ENCODE measurements around the gene LGSN.
"Not testable (repeated sequence)": the region's sequence is repeated elsewhere in the genome, so short reads cannot be mapped to it uniquely, and the experiment has no call there.

The LGSN gene

DNA sequence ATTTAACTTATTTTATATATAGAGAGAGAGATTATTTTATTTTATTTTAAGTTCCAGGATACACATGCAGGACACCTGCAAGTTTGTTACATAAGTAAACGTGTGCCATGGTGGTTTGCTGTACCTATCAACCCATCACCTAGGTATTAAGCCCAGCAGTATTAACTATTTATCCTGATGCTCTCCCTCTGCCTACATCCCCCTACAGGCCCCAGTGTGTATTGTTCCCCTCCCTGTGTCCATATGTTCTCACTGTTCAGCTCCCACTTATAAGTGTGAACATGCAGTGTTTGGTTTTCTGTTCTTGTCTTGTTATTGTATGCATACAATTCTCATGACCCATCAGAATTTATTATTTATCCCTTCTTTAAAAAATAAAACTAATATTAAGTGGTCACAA is 73.9 kb downstream of the LGSN start:
- H4K20me1 ChIP-seq (ENCODE audit: insufficient read depth, low read length): no peaks in the 10 kb centered on the region
- H3K27ac ChIP-seq (ENCODE audit: low read length): no peak overlapping the region
- H2AFZ ChIP-seq (ENCODE audit: low read depth, low read length): no peak overlapping the region
- no peaks in the 10 kb centered on the region for H3K36me3 ChIP-seq (ENCODE audit: insufficient read depth, low read length)
- TF ChIP-seq EZH2 (IDR thresholded peaks at IDR 0.05; ENCODE audit: borderline replicate concordance, low read depth, low read length, severe bottlenecking): no peak
- TF ChIP-seq, protein P1, sequence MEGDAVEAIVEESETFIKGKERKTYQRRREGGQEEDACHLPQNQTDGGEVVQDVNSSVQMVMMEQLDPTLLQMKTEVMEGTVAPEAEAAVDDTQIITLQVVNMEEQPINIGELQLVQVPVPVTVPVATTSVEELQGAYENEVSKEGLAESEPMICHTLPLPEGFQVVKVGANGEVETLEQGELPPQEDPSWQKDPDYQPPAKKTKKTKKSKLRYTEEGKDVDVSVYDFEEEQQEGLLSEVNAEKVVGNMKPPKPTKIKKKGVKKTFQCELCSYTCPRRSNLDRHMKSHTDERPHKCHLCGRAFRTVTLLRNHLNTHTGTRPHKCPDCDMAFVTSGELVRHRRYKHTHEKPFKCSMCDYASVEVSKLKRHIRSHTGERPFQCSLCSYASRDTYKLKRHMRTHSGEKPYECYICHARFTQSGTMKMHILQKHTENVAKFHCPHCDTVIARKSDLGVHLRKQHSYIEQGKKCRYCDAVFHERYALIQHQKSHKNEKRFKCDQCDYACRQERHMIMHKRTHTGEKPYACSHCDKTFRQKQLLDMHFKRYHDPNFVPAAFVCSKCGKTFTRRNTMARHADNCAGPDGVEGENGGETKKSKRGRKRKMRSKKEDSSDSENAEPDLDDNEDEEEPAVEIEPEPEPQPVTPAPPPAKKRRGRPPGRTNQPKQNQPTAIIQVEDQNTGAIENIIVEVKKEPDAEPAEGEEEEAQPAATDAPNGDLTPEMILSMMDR (IDR thresholded peaks at IDR 0.05; ENCODE audit: borderline replicate concordance, extremely low read depth, low read length, poor library complexity, severe bottlenecking): peak; percentile 9
- H3K4me3 ChIP-seq (ENCODE audit: low read depth in 1 of 2, low read length in 2 of 2): no peak overlapping the region
- no peaks in the 10 kb centered on the region for H3K27me3 ChIP-seq (ENCODE audit: insufficient read depth, low read length, poor library complexity)
- ATAC-seq (ENCODE audit: insufficient read depth, low read depth) (no peak), DNase-seq (no peak)
- H3K9me3 ChIP-seq (ENCODE audit: insufficient read depth, low read length, severe bottlenecking): no peaks in the 10 kb centered on the region
- no peak overlapping the region for H3K4me2 ChIP-seq (ENCODE audit: insufficient read depth, low read length)
- H3K4me1 ChIP-seq (ENCODE audit: insufficient read depth, low read length): no peaks in the 10 kb centered on the region
- no peak overlapping the region for H3K9ac ChIP-seq (ENCODE audit: low read depth, low read length)
- no peaks in the 10 kb centered on the region for H3K79me2 ChIP-seq (ENCODE audit: insufficient read depth, low read length)

DNA sequence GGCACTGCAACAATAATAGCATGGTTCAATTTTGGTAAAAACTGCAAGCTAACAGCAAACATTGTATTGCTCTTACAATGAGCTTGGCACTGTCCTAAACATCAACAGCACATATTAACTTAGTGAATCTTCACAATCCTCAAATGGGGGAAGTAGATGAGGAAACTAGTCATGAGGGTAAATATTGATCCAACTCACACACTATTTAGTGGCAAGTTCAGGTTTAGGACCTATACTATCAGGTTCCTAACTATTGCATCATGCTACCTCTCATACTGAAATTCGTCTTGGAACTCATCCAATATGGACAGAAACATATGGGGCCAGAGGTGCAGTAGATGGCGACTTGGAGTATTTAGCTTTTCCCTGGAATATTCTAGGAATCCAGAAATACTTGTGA is 74.4 kb downstream of the LGSN start:
- Histone ChIP-seq H3K27ac (ENCODE audit: low read length) (no peak overlapping the region), H3K4me1 (ENCODE audit: insufficient read depth, low read length) (no peaks in the 10 kb centered on the region), H4K20me1 (ENCODE audit: insufficient read depth, low read length) (no peaks in the 10 kb centered on the region), H3K27me3 (ENCODE audit: insufficient read depth, low read length, poor library complexity) (no peaks in the 10 kb centered on the region), H3K36me3 (ENCODE audit: insufficient read depth, low read length) (no peaks in the 10 kb centered on the region), H3K4me2 (ENCODE audit: insufficient read depth, low read length) (no peak overlapping the region), H3K79me2 (ENCODE audit: insufficient read depth, low read length) (no peaks in the 10 kb centered on the region), H3K9me3 (ENCODE audit: insufficient read depth, low read length, severe bottlenecking) (no peaks in the 10 kb centered on the region), H2AFZ (ENCODE audit: low read depth, low read length) (no peak overlapping the region), H3K4me3 (ENCODE audit: low read depth in 1 of 2, low read length in 2 of 2) (no peak overlapping the region), H3K9ac (ENCODE audit: low read depth, low read length) (no peak overlapping the region)
- TF ChIP-seq, protein P1 (IDR thresholded peaks at IDR 0.05; ENCODE audit: borderline replicate concordance, extremely low read depth, low read length, poor library complexity, severe bottlenecking): no peak
- TF ChIP-seq EZH2 (IDR thresholded peaks at IDR 0.05; ENCODE audit: borderline replicate concordance, low read depth, low read length, severe bottlenecking): no peak
- ATAC-seq (ENCODE audit: insufficient read depth, low read depth): no peak
- no peak for DNase-seq

DNA sequence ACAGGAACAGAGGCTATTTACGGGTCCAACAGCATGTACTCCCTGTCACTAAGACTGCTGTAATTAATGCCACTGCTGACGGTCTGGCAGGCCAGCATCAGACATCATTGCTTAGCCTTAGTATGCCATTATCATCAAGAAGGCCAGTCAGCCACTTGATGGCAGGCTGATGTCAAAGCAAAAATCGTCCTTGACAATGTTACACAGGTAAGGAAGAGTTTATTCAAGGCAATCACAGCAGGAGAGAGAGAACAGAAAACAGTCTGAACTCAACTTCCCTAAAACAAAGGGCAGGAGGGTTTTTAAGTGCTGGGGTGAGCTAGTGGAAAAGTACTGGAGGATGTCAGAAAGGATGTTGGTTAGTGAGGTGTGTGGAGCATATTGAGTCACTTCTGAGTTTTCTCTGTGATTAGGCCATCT is 83.4 kb downstream of the LGSN start:
- no peak for TF ChIP-seq EZH2 (IDR thresholded peaks at IDR 0.05; ENCODE audit: borderline replicate concordance, low read depth, low read length, severe bottlenecking)
- TF ChIP-seq, protein P1 (IDR thresholded peaks at IDR 0.05; ENCODE audit: borderline replicate concordance, extremely low read depth, low read length, poor library complexity, severe bottlenecking): no peak
- Histone ChIP-seq H3K27me3 (ENCODE audit: insufficient read depth, low read length, poor library complexity) (no peaks in the 10 kb centered on the region), H3K27ac (ENCODE audit: low read length) (no peak overlapping the region), H3K4me3 (ENCODE audit: low read depth in 1 of 2, low read length in 2 of 2) (no peak overlapping the region), H3K79me2 (ENCODE audit: insufficient read depth, low read length) (no peaks in the 10 kb centered on the region), H3K36me3 (ENCODE audit: insufficient read depth, low read length) (no peaks in the 10 kb centered on the region), H3K4me1 (ENCODE audit: insufficient read depth, low read length) (no peaks in the 10 kb centered on the region), H2AFZ (ENCODE audit: low read depth, low read length) (no peak overlapping the region), H3K9ac (ENCODE audit: low read depth, low read length) (no peak overlapping the region), H4K20me1 (ENCODE audit: insufficient read depth, low read length) (no peaks in the 10 kb centered on the region), H3K4me2 (ENCODE audit: insufficient read depth, low read length) (no peak overlapping the region), H3K9me3 (ENCODE audit: insufficient read depth, low read length, severe bottlenecking) (no peaks in the 10 kb centered on the region)
- DNase-seq: no peak
- ATAC-seq (ENCODE audit: insufficient read depth, low read depth): no peak

DNA sequence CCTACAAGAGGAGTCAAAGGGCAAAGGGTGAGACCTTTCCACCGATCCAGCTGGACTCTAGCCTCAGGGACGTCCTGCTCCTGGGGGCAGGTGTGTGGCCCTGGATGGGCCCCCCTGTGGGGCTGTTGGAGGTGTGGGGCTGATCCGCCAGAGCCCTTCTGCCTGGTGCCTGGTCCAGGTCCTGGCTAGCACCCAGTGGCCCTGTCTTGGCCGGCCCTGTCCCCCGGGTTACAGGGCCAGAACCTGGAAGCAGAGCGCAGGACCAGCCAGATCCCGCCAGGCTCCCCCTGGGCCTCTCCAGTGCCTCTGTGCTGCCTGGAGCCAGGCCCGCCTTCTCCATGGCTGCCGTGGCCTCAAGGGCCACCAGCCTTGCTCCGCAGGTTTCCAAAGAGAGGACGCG is 89.3 kb downstream of the LGSN start:
- H4K20me1 ChIP-seq (ENCODE audit: insufficient read depth, low read length); H3K27me3 ChIP-seq (ENCODE audit: insufficient read depth, low read length, poor library complexity); H3K9me3 ChIP-seq (ENCODE audit: insufficient read depth, low read length, severe bottlenecking); H3K27ac ChIP-seq (ENCODE audit: low read length); ATAC-seq (ENCODE audit: insufficient read depth, low read depth); H3K36me3 ChIP-seq (ENCODE audit: insufficient read depth, low read length); H3K4me2 ChIP-seq (ENCODE audit: insufficient read depth, low read length); H2AFZ ChIP-seq (ENCODE audit: low read depth, low read length); H3K9ac ChIP-seq (ENCODE audit: low read depth, low read length); H3K4me3 ChIP-seq (ENCODE audit: low read depth in 1 of 2, low read length in 2 of 2); H3K79me2 ChIP-seq (ENCODE audit: insufficient read depth, low read length); DNase-seq; H3K4me1 ChIP-seq (ENCODE audit: insufficient read depth, low read length): not testable (repeated sequence)

DNA sequence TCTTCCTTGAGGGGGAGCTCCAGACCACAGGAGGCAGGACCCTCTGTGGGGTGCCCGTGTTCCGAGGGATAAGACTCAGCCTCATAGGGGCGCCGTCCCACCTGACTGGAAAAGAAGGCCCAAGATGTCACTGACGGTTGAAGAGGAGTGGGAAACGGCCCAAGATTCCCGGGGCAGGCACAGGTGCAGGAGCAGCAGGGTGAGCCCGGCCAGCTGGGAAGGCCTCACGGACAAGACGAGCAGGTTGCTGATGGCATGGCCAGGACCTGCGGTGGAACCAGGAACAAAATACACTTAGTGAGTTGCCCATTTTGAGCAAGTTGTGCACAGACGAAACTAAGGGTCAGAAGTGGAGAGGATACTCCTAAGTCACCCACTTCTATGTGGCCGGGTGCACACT is 89.8 kb downstream of the LGSN start:
- not testable (repeated sequence) for H3K27ac ChIP-seq (ENCODE audit: low read length); H2AFZ ChIP-seq (ENCODE audit: low read depth, low read length); H3K4me2 ChIP-seq (ENCODE audit: insufficient read depth, low read length); H3K9ac ChIP-seq (ENCODE audit: low read depth, low read length); H4K20me1 ChIP-seq (ENCODE audit: insufficient read depth, low read length); H3K27me3 ChIP-seq (ENCODE audit: insufficient read depth, low read length, poor library complexity); H3K79me2 ChIP-seq (ENCODE audit: insufficient read depth, low read length); H3K4me3 ChIP-seq (ENCODE audit: low read depth in 1 of 2, low read length in 2 of 2); H3K9me3 ChIP-seq (ENCODE audit: insufficient read depth, low read length, severe bottlenecking); DNase-seq; ATAC-seq (ENCODE audit: insufficient read depth, low read depth); H3K4me1 ChIP-seq (ENCODE audit: insufficient read depth, low read length); H3K36me3 ChIP-seq (ENCODE audit: insufficient read depth, low read length)
